Naive thymus-derived CD4-positive, alpha-beta T cell (primary cell): ENCODE data around the gene MTOR. TPM values are rescaled to one million over a fixed set of nuclear protein-coding genes. Genes with fewer than 3 reads are reported as not detected.
A peak's percentile ranks its signal among the peaks of the same experiment; 100 is the strongest.

Source experiments
- ATAC-seq: fragments of 150-1000 bp; cut with Tn5 transposase; 2 replicates; pipeline ENCODE4 v1.10.0; 2021; ENCODE audit warnings: mild to moderate bottlenecking, moderate library complexity
- CTCF ChIA-PET: fragments of 350-600 bp; sonication (Branson Sonifier 250); formaldehyde crosslinking; loops from one replicate; lab custom pipeline; 2021; ENCODE audit warnings: antibody characterized with exemption; lab: Charles Lee
- POLR2A ChIA-PET: fragments of 350-600 bp; sonication (Branson Sonifier 250); formaldehyde crosslinking; loops from one replicate; lab custom pipeline; 2021; ENCODE audit warnings: antibody characterized with exemption, inconsistent platforms; lab: Charles Lee
- DNase-seq, 9 donors: peaks; one replicate each; pipeline versions ENCODE4 v3.0.0 to v3.0.0-alpha.2; 2020 to 2022; ENCODE audit warnings: mixed read lengths in 1 of 9
- H3K27ac ChIP-seq: one replicate; pipeline ENCODE4 v1.7.0; 2013; ENCODE audit warnings: mild to moderate bottlenecking, low read depth, low read length, moderate library complexity
- H3K27me3 ChIP-seq, 2 donors: one replicate each; pipeline ENCODE4 v1.7.0; 2013; ENCODE audit warnings: low read length in 2 of 2, mild to moderate bottlenecking in 2 of 2, moderate library complexity in 2 of 2; ENCODE audit not compliant: control insufficient read depth in 2 of 2, insufficient read depth in 2 of 2
- H3K36me3 ChIP-seq, 3 experiments: 1 replicate in 2 of 3; 2 replicates in 1 of 3; pipeline ENCODE4 v1.7.0; 2013; ENCODE audit warnings: low read length in 3 of 3, mild to moderate bottlenecking in 3 of 3, moderate library complexity in 1 of 3; ENCODE audit not compliant: insufficient read depth in 3 of 3, control insufficient read depth in 2 of 3
- H3K4me1 ChIP-seq, 2 donors: one replicate each; pipeline ENCODE4 v1.7.0; 2013; ENCODE audit warnings: low read length in 2 of 2, mild to moderate bottlenecking in 2 of 2, moderate library complexity in 1 of 2; ENCODE audit not compliant: control insufficient read depth in 2 of 2, insufficient read depth in 2 of 2
- H3K4me3 ChIP-seq: 2 replicates; pipeline ENCODE4 v1.7.0; 2013; ENCODE audit warnings: mild to moderate bottlenecking, low read length
- H3K9me3 ChIP-seq, 3 experiments: 1 replicate in 2 of 3; 2 replicates in 1 of 3; pipeline ENCODE4 v1.7.0; 2013; ENCODE audit warnings: low read length in 3 of 3; ENCODE audit not compliant: control insufficient read depth in 2 of 3
- H3K27ac Mint-ChIP-seq, 9 donors: one replicate each; pipeline ENCODE4 v1.8.0; 2020 to 2022; ENCODE audit warnings: mixed read lengths in 9 of 9, mild to moderate bottlenecking in 8 of 9, moderate library complexity in 5 of 9, inconsistent platforms in 2 of 9
- H3K27me3 Mint-ChIP-seq, 5 donors: one replicate each; pipeline ENCODE4 v1.8.0; 2021 to 2022; ENCODE audit warnings: mixed read lengths in 5 of 5, mild to moderate bottlenecking in 1 of 5
- H3K36me3 Mint-ChIP-seq, 5 donors: one replicate each; pipeline ENCODE4 v1.8.0; 2020 to 2022; ENCODE audit warnings: mixed read lengths in 5 of 5, mild to moderate bottlenecking in 3 of 5, inconsistent platforms in 1 of 5
- H3K4me1 Mint-ChIP-seq, 7 donors: one replicate each; pipeline ENCODE4 v1.8.0; 2020 to 2022; ENCODE audit warnings: mixed read lengths in 7 of 7, mild to moderate bottlenecking in 3 of 7, inconsistent platforms in 1 of 7
- H3K4me3 Mint-ChIP-seq, 10 donors: one replicate each; pipeline ENCODE4 v1.8.0; 2020 to 2022; ENCODE audit warnings: mild to moderate bottlenecking in 10 of 10, mixed read lengths in 10 of 10, moderate library complexity in 6 of 10, inconsistent platforms in 2 of 10
- H3K9me3 Mint-ChIP-seq, 11 donors: one replicate each; pipeline ENCODE4 v1.8.0; 2020 to 2022; ENCODE audit warnings: mixed read lengths in 11 of 11, mild to moderate bottlenecking in 4 of 11, inconsistent platforms in 1 of 11, moderate library complexity in 1 of 11
- intact Hi-C, 2 donors: fragments of 100-400 bp; cut with micrococcal nuclease; formaldehyde crosslinking; loops; one replicate each; pipeline ENCODE4 v1.15.1; 2023
- polyA plus RNA-seq, 2 donors: library from polyadenylated mRNA; unstranded; fragments of 300-500 nt; fragmentation: Illumina TruSeq; gene quantifications; one replicate each; pipeline ENCODE4 v1.2.3, GENCODE V29; 2021
- total RNA-seq, 6 experiments: library from RNA in 5 of 6; stranded (reverse) in 5 of 6; gene quantifications; 1 replicate in 5 of 6; 2 replicates in 1 of 6; pipeline ENCODE4 v1.2.3 and lab custom pipeline; 2021 to 2026

Gene MTOR
- total and polyA plus RNA-seq, 7 experiments from 2014 or later, result 4.8 to 47.9 (median 44.8) TPM

GRCh38 chr1:11130406-11130805, 131.9 kb downstream of the MTOR start:
- intact Hi-C loops, result no loop called here
- Mint-ChIP-seq H3K27ac (no peak overlapping the region), H3K4me3 (no peak overlapping the region), H3K4me1 (no peaks in the 10 kb centered on the region), H3K27me3 (no peaks in the 10 kb centered on the region), H3K36me3 (peaks cover 21 to 73% (median 51%) of the 10 kb centered on the region in 5 donors), H3K9me3 (no peaks in the 10 kb centered on the region)
- Histone ChIP-seq H3K9me3 (no peaks in the 10 kb centered on the region), H3K4me1 (no peaks in the 10 kb centered on the region), H3K4me3 (no peak overlapping the region), H3K36me3 (peaks cover 18 to 95% (median 22%) of the 10 kb centered on the region in 3 experiments), H3K27ac (no peak overlapping the region), H3K27me3 (no peaks in the 10 kb centered on the region)
- ATAC-seq (no peak), DNase-seq (no peak)
- ChIA-PET CTCF (interaction anchor here (0.6 to 1.0 kb wide), 3 partner anchors 85 to 512 kb away, joined by 3 read pairs; no protein-coding TSS in a partner anchor), POLR2A (no interaction called here)

- Mint-ChIP-seq H3K9me3 (no peaks in the 10 kb centered on the region), H3K4me3 (no peak overlapping the region), H3K27me3 (no peaks in the 10 kb centered on the region), H3K27ac (peak overlapping the region in 1 of 9 donors; percentile 62), H3K36me3 (peaks cover 22 to 73% (median 52%) of the 10 kb centered on the region in 5 donors), H3K4me1 (no peaks in the 10 kb centered on the region)
- H3K4me1 ChIP-seq, result no peaks in the 10 kb centered on the region
- intact Hi-C loops, result no loop called here
- H3K4me3 ChIP-seq, result no peak overlapping the region
- DNase-seq, result no peak
- no peaks in the 10 kb centered on the region for H3K27me3 ChIP-seq
- POLR2A ChIA-PET, result no interaction called here
- peaks cover 18 to 95% (median 25%) of the 10 kb centered on the region in 3 experiments for H3K36me3 ChIP-seq
- H3K27ac ChIP-seq, result no peak overlapping the region
- CTCF ChIA-PET, result interaction anchor here (0.7 kb wide), 1 partner anchor 86 kb away, joined by 3 read pairs; no protein-coding TSS in a partner anchor
- ATAC-seq, result no peak
- no peaks in the 10 kb centered on the region for H3K9me3 ChIP-seq
Observed at GRCh38 chr1:11129649-11130390, 132.5 kb downstream of the MTOR start.

GRCh38 chr1:11126569-11126968, 135.8 kb downstream of the MTOR start:
- Mint-ChIP-seq H3K9me3 (no peaks in the 10 kb centered on the region), H3K4me3 (no peak overlapping the region), H3K4me1 (no peaks in the 10 kb centered on the region), H3K27ac (no peak overlapping the region), H3K27me3 (no peaks in the 10 kb centered on the region), H3K36me3 (peaks cover 21 to 63% (median 35%) of the 10 kb centered on the region in 5 donors)
- POLR2A ChIA-PET, result interaction anchor here (1.1 kb wide), 1 partner anchor 89 kb away, joined by 4 read pairs; no protein-coding TSS in a partner anchor
- Histone ChIP-seq H3K4me1 (no peaks in the 10 kb centered on the region), H3K27ac (no peak overlapping the region), H3K36me3 (peaks cover 16 to 92% (median 33%) of the 10 kb centered on the region in 3 experiments), H3K27me3 (no peaks in the 10 kb centered on the region), H3K4me3 (no peak overlapping the region), H3K9me3 (no peaks in the 10 kb centered on the region)
- CTCF ChIA-PET, result no interaction called here
- DNase-seq (no peak), ATAC-seq (no peak)
- intact Hi-C loops, result no loop called here

GRCh38 chr1:11125931-11126330, 136.4 kb downstream of the MTOR start:
- DNase-seq (no peak), ATAC-seq (no peak)
- no peaks in the 10 kb centered on the region for H3K9me3 ChIP-seq
- Mint-ChIP-seq H3K4me1 (no peaks in the 10 kb centered on the region), H3K4me3 (no peak overlapping the region), H3K27me3 (no peaks in the 10 kb centered on the region), H3K36me3 (peaks cover 21 to 63% (median 31%) of the 10 kb centered on the region in 5 donors), H3K27ac (no peak overlapping the region), H3K9me3 (no peaks in the 10 kb centered on the region)
- no peak overlapping the region for H3K27ac ChIP-seq
- ChIA-PET CTCF (interaction anchor here (0.5 to 1.7 kb wide), 2 partner anchors 88 to 161 kb away, joined by 5 read pairs; no protein-coding TSS in a partner anchor), POLR2A (no interaction called here)
- no peaks in the 10 kb centered on the region for H3K27me3 ChIP-seq
- no peak overlapping the region for H3K4me3 ChIP-seq
- H3K36me3 ChIP-seq, result peaks cover 22 to 92% (median 33%) of the 10 kb centered on the region in 3 experiments
- H3K4me1 ChIP-seq, result no peaks in the 10 kb centered on the region
- intact Hi-C loops, result no loop called here

- no peaks in the 10 kb centered on the region for H3K9me3 Mint-ChIP-seq
- Histone ChIP-seq H3K27me3 (no peaks in the 10 kb centered on the region), H3K27ac (no peak overlapping the region), H3K9me3 (no peaks in the 10 kb centered on the region), H3K4me1 (no peaks in the 10 kb centered on the region), H3K36me3 (peaks cover 22 to 84% (median 31%) of the 10 kb centered on the region in 3 experiments), H3K4me3 (no peak overlapping the region)
- DNase-seq, result no peak
- intact Hi-C loops, result no loop called here
- CTCF ChIA-PET, result interaction anchor here (1.7 kb wide), 1 partner anchor 87 kb away, joined by 5 read pairs; no protein-coding TSS in a partner anchor
- no peaks in the 10 kb centered on the region for H3K27me3 Mint-ChIP-seq
- H3K36me3 Mint-ChIP-seq, result peaks cover 20 to 54% (median 26%) of the 10 kb centered on the region in 5 donors
- no peak for ATAC-seq
- POLR2A ChIA-PET, result no interaction called here
- no peak overlapping the region for H3K4me3 Mint-ChIP-seq
- no peaks in the 10 kb centered on the region for H3K4me1 Mint-ChIP-seq
- no peak overlapping the region for H3K27ac Mint-ChIP-seq
Observed at GRCh38 chr1:11124965-11125364, 137.4 kb downstream of the MTOR start.

GRCh38 chr1:11116318-11116717, 146.0 kb downstream of the MTOR start:
- Mint-ChIP-seq H3K27ac (no peak overlapping the region), H3K4me1 (no peaks in the 10 kb centered on the region), H3K27me3 (no peaks in the 10 kb centered on the region), H3K4me3 (no peak overlapping the region), H3K9me3 (no peaks in the 10 kb centered on the region), H3K36me3 (peaks cover 8 to 47% (median 24%) of the 10 kb centered on the region in 5 donors)
- peaks cover 15 to 70% (median 17%) of the 10 kb centered on the region in 3 experiments for H3K36me3 ChIP-seq
- H3K4me3 ChIP-seq, result no peak overlapping the region
- H3K27ac ChIP-seq, result no peak overlapping the region
- CTCF ChIA-PET, result no interaction called here
- DNase-seq (no peak), ATAC-seq (no peak)
- intact Hi-C loops, result loop anchor here in 1 of 2 donors (10.0 kb wide), 1 partner anchor 58 kb away; no protein-coding TSS in a partner anchor
- no peaks in the 10 kb centered on the region for H3K9me3 ChIP-seq
- POLR2A ChIA-PET, result no interaction called here
- no peaks in the 10 kb centered on the region for H3K27me3 ChIP-seq
- no peaks in the 10 kb centered on the region for H3K4me1 ChIP-seq
